ENCODE results near the gene CCL14.

CCL14 gene

GRCh38 chr17:35936063-35936462 is 50.5 kb downstream of the CCL14 start:
- no peak for FAIRE-seq

- no peak for FAIRE-seq
Observed at GRCh38 chr17:35934760-35935159, 51.8 kb downstream of the CCL14 start.

Measured in G401.6 (cell line).